ENCODE results near the gene SYCP2.

- TF ChIP-seq CTCF (IDR thresholded peaks at IDR 0.05), result no peak
- no peak for TF ChIP-seq POLR2A (IDR thresholded peaks at IDR 0.05)
- TF ChIP-seq POLR2AphosphoS5 (IDR thresholded peaks at IDR 0.05), result no peak
Observed at GRCh38 chr20:59936409-59936808, 3.0 kb upstream of the SYCP2 start.
